Naive thymus-derived CD8-positive, alpha-beta T cell (primary cell): ENCODE results near the gene UBE2O. TPM values are rescaled to one million over a fixed set of nuclear protein-coding genes. Genes with fewer than 3 reads are reported as not detected.
A peak's percentile ranks its signal among the peaks of the same experiment; 100 is the strongest.

Experiments
- ATAC-seq, 2 donors: fragments of 150-1000 bp; cut with Tn5 transposase in 1 of 2; sonication (Bioruptor Pico), chemical (Tn5 transposase) in 1 of 2; 1 replicate in 1 of 2; 2 replicates in 1 of 2; pipeline ENCODE4 v1.10.0; 2021; ENCODE audit warnings: mild to moderate bottlenecking in 2 of 2, moderate library complexity in 2 of 2
- POLR2A ChIA-PET: fragments of 350-600 bp; sonication (Branson Sonifier 250); formaldehyde crosslinking; loops from one replicate; lab custom pipeline; 2021; ENCODE audit warnings: antibody characterized with exemption; lab: Charles Lee
- DNase-seq, 10 donors: peaks; one replicate each; pipeline versions ENCODE4 v3.0.0 to v3.0.0-alpha.2; 2020 to 2022
- H3K27ac Mint-ChIP-seq, 10 donors: one replicate each; pipeline ENCODE4 v1.8.0; 2020 to 2022; ENCODE audit warnings: mild to moderate bottlenecking in 10 of 10, mixed read lengths in 10 of 10, moderate library complexity in 4 of 10, inconsistent platforms in 1 of 10
- H3K27me3 Mint-ChIP-seq, 5 donors: one replicate each; pipeline ENCODE4 v1.8.0; 2021 to 2022; ENCODE audit warnings: mixed read lengths in 5 of 5
- H3K36me3 Mint-ChIP-seq, 3 donors: one replicate each; pipeline ENCODE4 v1.8.0; 2020 to 2022; ENCODE audit warnings: mixed read lengths in 3 of 3, mild to moderate bottlenecking in 2 of 3, inconsistent platforms in 1 of 3
- H3K4me1 Mint-ChIP-seq, 4 donors: one replicate each; pipeline ENCODE4 v1.8.0; 2021 to 2022; ENCODE audit warnings: mixed read lengths in 4 of 4
- H3K4me3 Mint-ChIP-seq, 10 donors: one replicate each; pipeline ENCODE4 v1.8.0; 2020 to 2022; ENCODE audit warnings: mild to moderate bottlenecking in 10 of 10, mixed read lengths in 10 of 10, moderate library complexity in 6 of 10, inconsistent platforms in 1 of 10
- H3K9me3 Mint-ChIP-seq, 9 donors: one replicate each; pipeline ENCODE4 v1.8.0; 2020 to 2022; ENCODE audit warnings: mixed read lengths in 9 of 9, mild to moderate bottlenecking in 3 of 9, inconsistent platforms in 1 of 9, moderate library complexity in 1 of 9
- polyA plus RNA-seq, 3 donors: library from polyadenylated mRNA; unstranded; fragments of 300-500 nt; fragmentation: Illumina TruSeq; gene quantifications; one replicate each; pipeline ENCODE4 v1.2.3, GENCODE V29; 2021
- total RNA-seq, 8 experiments: library from RNA in 2 of 8; stranded (reverse) in 2 of 8; gene quantifications; one replicate each; pipeline ENCODE4 v1.2.3 and lab custom pipeline; 2021 to 2026

UBE2O gene
- total and polyA plus RNA-seq, 5 experiments from 2014 or later = 8.8 to 50.4 (median 14.4) TPM

DNA sequence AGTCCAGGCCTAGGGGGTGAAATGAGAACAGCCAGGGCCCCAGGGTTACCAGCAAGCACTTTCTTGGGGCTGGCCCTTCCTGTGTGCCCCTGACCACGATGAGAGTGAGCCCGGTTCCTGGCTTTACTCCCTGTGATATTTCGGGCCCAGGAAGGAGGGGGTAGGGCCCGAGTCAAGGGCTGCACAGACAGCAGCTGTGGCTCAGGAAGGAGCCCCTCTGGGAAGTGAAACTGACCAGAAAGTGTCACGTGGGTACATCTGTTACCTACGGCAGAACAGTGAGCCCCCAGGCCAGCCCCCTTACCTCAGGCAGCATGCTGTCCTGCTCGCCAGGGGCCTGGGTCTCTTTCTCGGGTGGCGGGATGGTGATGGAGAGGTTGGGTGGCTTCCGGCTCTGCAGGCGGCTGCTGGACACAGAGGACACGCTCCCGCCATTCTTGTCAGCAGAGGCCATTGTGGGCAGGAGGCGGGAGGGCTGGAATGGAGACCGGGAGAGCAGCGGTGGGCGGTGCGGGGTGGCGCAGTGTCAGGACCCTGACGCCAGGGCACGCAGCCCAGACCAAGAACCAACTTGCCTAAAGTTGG lies 28.2 kb upstream of the UBE2O start:
- ATAC-seq (peak; percentile 40 to 49), DNase-seq (peak in 1 of 10 donors; percentile 34)
- Mint-ChIP-seq H3K4me3 (peak overlapping the region in 6 of 10 donors; percentile 3 to 60 (median 31)), H3K9me3 (peaks cover 0 to 1% (median 0%) of the 10 kb centered on the region in 9 donors), H3K36me3 (peaks cover 0 to 7% (median 3%) of the 10 kb centered on the region in 3 donors), H3K27ac (peak overlapping the region in 8 of 10 donors; percentile 17 to 74 (median 64)), H3K27me3 (no peaks in the 10 kb centered on the region), H3K4me1 (peaks cover 19 to 48% (median 22%) of the 10 kb centered on the region in 4 donors)
- POLR2A ChIA-PET = interaction anchor here (0.6 to 1.7 kb wide), 5 partner anchors 9 to 28 kb away, joined by 3 to 9 read pairs (median 4); partner anchors contain the start of genes RHBDF2 and UBE2O

DNA sequence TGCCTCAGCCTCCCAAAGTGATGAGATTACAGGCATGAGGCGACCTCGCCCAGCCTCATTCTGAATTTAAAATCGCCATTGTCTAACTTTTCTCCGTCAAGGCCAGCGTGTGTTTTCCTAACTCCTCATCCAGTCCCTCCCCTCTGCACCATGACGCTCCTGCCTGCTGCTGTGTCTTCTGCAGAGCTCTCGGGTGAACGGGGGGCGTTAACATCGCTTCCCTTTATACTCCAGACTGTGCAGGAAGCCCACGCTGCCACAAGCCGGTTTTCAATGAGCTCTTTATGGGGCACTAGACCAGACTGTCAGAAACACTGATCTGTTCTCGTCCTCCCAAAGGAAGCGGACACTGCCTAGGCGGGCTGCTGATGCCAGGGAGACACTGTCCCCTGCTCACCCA lies 27.7 kb upstream of the UBE2O start:
- Mint-ChIP-seq H3K36me3 (peaks cover 0 to 8% (median 3%) of the 10 kb centered on the region in 3 donors), H3K9me3 (peaks cover 0 to 1% (median 0%) of the 10 kb centered on the region in 9 donors), H3K27me3 (no peaks in the 10 kb centered on the region), H3K4me3 (peak overlapping the region in 8 of 10 donors; percentile 3 to 59 (median 30)), H3K27ac (peak overlapping the region; percentile 17 to 91 (median 70)), H3K4me1 (peaks cover 17 to 46% (median 19%) of the 10 kb centered on the region in 4 donors)
- DNase-seq (peak in 5 of 10 donors; percentile 27 to 59 (median 44)), ATAC-seq (peak; percentile 77 to 97)
- POLR2A ChIA-PET = interaction anchor here (1.1 to 1.7 kb wide), 4 partner anchors 10 to 27 kb away, joined by 3 to 9 read pairs (median 4); partner anchors contain the start of genes RHBDF2 and UBE2O

DNA sequence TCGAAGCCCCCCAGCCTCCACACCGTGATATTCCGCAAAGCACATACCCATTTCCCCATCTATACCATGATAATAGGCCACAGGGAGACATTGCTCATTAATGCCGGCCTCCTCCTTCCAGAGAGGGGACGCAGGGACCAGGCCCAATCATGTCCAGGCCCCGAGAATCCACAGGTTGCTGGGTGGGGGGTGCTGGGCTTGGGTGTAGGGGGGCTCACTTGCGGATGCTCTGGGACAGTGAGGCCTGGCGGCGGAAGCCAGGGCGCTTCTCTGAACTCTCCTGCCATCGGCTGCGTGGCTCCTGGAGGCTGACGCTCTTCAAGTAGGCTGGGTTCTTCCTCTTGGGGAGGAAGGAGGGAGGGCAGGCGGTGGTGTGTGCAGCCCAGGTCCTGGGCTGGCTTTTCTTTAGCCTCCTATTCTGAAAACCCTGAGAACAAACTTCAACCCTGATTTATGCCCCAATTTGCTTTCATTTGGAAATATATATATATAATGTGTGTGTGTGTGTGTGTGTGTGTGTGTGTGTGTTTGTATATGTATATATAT lies 26.6 kb upstream of the UBE2O start:
- H3K36me3 Mint-ChIP-seq = peaks cover 0 to 7% (median 6%) of the 10 kb centered on the region in 3 donors
- no peak for DNase-seq
- H3K27ac Mint-ChIP-seq = no peak overlapping the region
- H3K4me3 Mint-ChIP-seq = peak overlapping the region in 1 of 10 donors; percentile 64
- peaks cover 16 to 39% (median 17%) of the 10 kb centered on the region in 4 donors for H3K4me1 Mint-ChIP-seq
- peaks cover 0 to 1% (median 0%) of the 10 kb centered on the region in 9 donors for H3K9me3 Mint-ChIP-seq
- ATAC-seq = no peak
- POLR2A ChIA-PET = interaction anchor here (1.6 kb wide), 1 partner anchor 22 kb away, joined by 3 read pairs; the partner anchor contains the start of gene RHBDF2
- no peaks in the 10 kb centered on the region for H3K27me3 Mint-ChIP-seq

DNA sequence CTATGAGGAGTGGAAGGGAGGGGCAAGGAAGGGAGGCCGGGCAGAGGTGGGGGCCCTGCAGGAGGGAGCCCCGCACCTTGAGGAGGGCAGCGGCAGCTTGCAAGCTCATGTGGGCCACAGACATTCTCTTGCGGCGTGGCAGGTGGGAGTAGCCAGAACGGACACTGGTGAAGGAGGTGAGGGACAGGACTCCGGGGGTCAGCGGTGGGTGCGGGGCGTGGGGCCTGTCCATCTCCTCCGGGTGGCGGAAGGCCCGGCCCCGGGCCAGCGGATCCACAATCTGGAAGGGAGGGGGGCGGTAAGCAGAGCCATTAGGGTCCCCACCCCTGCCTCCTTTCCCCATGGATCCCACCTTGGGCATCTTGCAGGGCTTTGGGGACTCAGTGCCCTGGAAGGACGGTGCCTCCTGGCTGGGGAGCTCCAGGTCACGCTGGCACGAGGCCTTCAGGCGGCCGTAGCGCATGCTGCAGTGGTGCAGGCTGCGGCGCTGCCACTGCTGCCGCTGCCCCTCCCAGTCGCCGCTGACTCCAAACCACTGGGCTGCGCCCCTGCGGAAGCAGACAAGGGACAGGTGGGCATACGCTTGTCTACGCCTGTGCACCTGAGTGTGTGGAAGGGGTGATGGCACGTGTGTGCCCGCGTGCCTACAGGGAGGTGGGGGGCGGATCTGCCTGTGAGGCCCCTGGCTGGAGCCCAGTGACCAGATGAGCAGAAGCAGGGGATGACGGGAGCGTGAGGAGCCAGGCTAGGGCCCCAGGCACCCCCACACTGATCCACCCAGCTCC lies 26.0 kb upstream of the UBE2O start:
- Mint-ChIP-seq H3K27me3 (no peaks in the 10 kb centered on the region), H3K36me3 (peaks cover 0 to 7% (median 5%) of the 10 kb centered on the region in 3 donors), H3K9me3 (no peaks in the 10 kb centered on the region), H3K27ac (no peak overlapping the region), H3K4me3 (no peak overlapping the region), H3K4me1 (peaks cover 13 to 33% (median 16%) of the 10 kb centered on the region in 4 donors)
- ATAC-seq (no peak), DNase-seq (no peak)
- POLR2A ChIA-PET = interaction anchor here (0.7 kb wide), 1 partner anchor 12 kb away, joined by 3 read pairs; no protein-coding TSS in a partner anchor

DNA sequence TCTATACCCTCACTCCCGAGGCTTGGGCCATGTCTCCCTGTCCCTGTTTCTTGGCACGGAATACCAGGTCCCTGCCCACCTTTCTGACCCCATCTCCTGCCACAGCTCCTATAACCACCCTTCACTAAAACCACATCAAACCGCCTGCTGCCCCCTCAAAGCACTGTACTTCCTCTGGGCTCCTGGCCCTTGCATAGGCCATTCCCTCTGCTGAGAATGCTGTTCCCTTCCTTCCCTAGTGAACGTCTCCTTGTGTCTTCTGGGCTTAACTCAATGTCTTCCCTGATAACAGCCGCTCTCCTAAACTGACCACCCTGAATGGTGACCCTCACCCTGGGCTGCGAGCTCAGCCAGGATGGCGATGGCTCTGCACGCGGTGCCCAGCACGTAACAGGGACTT lies 25.1 kb upstream of the UBE2O start:
- Mint-ChIP-seq H3K9me3 (no peaks in the 10 kb centered on the region), H3K27ac (peak overlapping the region in 3 of 10 donors; percentile 42 to 81 (median 69)), H3K4me3 (no peak overlapping the region), H3K27me3 (no peaks in the 10 kb centered on the region), H3K4me1 (peaks cover 13 to 27% (median 17%) of the 10 kb centered on the region in 4 donors), H3K36me3 (peaks cover 0 to 8% (median 7%) of the 10 kb centered on the region in 3 donors)
- no peak for DNase-seq
- POLR2A ChIA-PET = no interaction called here
- no peak for ATAC-seq

DNA sequence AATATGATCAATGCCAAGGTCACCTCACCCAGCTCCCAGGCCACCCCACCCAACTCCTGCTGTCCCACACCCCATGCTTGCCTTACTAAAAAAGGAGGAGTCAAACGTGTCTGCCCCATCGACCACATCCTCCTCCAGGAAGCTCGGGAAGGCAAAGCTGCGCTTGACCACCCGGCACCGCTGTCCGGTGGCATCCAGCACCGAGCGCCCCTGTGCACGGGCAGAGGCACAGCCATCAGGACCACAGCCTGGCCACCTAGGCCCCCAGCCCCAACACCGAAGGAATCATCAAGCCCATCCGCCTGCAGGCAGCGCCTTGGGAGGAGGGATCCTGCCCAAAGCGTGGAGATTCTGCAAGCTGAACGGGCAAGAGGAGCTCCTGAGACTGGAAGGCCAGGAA lies 24.6 kb upstream of the UBE2O start:
- no peak overlapping the region for H3K27ac Mint-ChIP-seq
- no peaks in the 10 kb centered on the region for H3K27me3 Mint-ChIP-seq
- peaks cover 13 to 22% (median 17%) of the 10 kb centered on the region in 4 donors for H3K4me1 Mint-ChIP-seq
- POLR2A ChIA-PET = interaction anchor here (1.0 kb wide), 1 partner anchor 10 kb away, joined by 3 read pairs; the partner anchor contains the start of gene AANAT
- H3K36me3 Mint-ChIP-seq = peaks cover 0 to 10% (median 7%) of the 10 kb centered on the region in 3 donors
- DNase-seq = no peak
- no peak overlapping the region for H3K4me3 Mint-ChIP-seq
- H3K9me3 Mint-ChIP-seq = no peaks in the 10 kb centered on the region
- ATAC-seq = no peak

DNA sequence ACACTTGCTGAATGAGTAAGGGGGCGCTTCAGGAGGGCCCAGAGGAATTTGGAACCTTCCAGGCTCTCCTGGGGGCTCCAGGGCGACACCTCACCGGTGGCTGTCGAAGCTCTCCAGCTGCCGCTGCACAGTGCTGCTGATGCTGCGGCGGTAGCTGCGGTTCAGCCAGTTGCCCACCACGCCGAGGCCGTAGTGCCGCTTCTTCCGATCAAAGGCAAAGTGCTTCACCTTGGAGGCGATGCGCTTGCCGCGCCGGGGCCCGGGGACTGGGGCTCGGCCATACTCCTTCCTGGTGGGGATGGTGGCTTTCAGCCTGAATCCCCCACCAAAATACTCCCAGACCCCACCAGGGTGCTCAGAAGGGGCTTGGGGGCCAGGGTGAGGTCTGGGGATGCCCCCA lies 23.8 kb upstream of the UBE2O start:
- no peak overlapping the region for H3K27ac Mint-ChIP-seq
- ATAC-seq = no peak
- POLR2A ChIA-PET = interaction anchor here (1.0 kb wide), 1 partner anchor 9 kb away, joined by 3 read pairs; the partner anchor contains the start of gene AANAT
- peaks cover 10 to 15% (median 13%) of the 10 kb centered on the region in 4 donors for H3K4me1 Mint-ChIP-seq
- H3K9me3 Mint-ChIP-seq = no peaks in the 10 kb centered on the region
- DNase-seq = no peak
- H3K36me3 Mint-ChIP-seq = peaks cover 0 to 11% (median 8%) of the 10 kb centered on the region in 3 donors
- no peak overlapping the region for H3K4me3 Mint-ChIP-seq
- H3K27me3 Mint-ChIP-seq = no peaks in the 10 kb centered on the region

DNA sequence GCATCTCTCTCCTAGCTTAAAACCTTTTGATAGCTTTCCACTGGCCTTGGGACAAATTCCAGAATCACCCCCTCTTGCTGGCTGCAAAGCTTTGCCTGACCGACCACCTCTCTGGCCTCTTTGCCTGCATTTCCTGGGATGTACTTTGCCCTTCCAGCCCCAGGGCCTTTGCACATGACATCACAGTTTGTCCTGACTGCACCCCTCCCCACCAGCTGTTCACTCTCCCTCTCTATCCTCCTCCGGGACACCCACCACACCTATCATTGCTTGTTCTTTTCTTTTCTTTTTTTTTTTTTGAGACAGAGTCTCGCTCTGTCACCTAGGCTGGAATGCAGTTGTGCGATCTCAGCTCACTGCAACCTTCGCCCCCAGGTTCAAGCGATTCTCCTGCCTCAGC lies 22.4 kb upstream of the UBE2O start:
- peaks cover under 1 to 4% (median 3%) of the 10 kb centered on the region in 4 donors for H3K4me1 Mint-ChIP-seq
- H3K36me3 Mint-ChIP-seq = peaks cover 0 to 20% (median 11%) of the 10 kb centered on the region in 3 donors
- ATAC-seq = no peak
- no peak overlapping the region for H3K27ac Mint-ChIP-seq
- no peaks in the 10 kb centered on the region for H3K9me3 Mint-ChIP-seq
- H3K4me3 Mint-ChIP-seq = no peak overlapping the region
- POLR2A ChIA-PET = interaction anchor here (0.9 kb wide), 3 partner anchors 9 to 39 kb away, joined by 3 read pairs; partner anchors contain the start of gene RHBDF2
- H3K27me3 Mint-ChIP-seq = no peaks in the 10 kb centered on the region
- no peak for DNase-seq

DNA sequence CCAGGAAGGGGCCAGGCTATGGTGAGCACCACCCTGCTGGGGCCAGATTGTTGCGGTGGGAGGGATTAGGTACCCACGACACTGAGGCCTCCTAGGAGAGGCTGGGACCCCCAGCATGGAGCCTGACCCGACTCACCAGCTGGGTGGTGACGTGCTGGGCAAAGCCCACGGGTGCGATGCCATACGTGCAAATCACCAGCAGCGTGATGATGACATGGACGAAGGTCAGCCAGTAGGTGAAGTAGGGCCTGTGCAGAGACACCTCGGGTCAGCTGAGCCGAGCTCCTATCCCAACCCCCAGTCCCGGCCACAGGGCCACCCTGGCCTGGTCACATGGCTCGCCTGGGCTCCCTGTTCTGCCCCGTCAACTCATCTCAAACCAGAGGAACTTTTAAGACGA lies 21.9 kb upstream of the UBE2O start:
- no peak overlapping the region for H3K27ac Mint-ChIP-seq
- ATAC-seq (no peak), DNase-seq (no peak)
- H3K9me3 Mint-ChIP-seq = no peaks in the 10 kb centered on the region
- H3K4me1 Mint-ChIP-seq = peaks cover 0 to 4% (median 2%) of the 10 kb centered on the region in 4 donors
- no peaks in the 10 kb centered on the region for H3K27me3 Mint-ChIP-seq
- peaks cover 0 to 20% (median 11%) of the 10 kb centered on the region in 3 donors for H3K36me3 Mint-ChIP-seq
- H3K4me3 Mint-ChIP-seq = no peak overlapping the region
- POLR2A ChIA-PET = interaction anchor here (0.9 kb wide), 3 partner anchors 8 to 40 kb away, joined by 3 read pairs; partner anchors contain the start of gene RHBDF2

DNA sequence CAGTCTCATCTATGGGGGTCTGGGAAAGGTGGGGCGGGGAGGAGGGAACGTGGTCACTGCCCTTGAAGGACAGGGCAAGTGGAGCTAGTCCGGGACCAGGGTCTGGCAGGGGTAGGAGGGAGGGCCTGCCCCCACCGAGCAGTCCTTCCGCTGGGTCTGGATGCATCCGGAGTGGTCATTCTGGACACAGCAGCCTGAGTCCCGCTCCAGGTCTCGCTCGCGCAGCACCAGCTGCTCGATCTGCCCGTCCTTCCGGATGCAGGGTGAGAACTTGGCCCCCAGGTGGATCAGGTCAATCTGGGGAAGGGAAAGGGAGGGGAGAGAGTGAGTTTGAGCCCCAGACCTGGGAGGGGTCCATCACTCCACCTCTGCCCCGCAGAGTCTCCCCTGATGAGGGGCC lies 21.3 kb upstream of the UBE2O start:
- H3K27ac Mint-ChIP-seq = no peak overlapping the region
- H3K36me3 Mint-ChIP-seq = peaks cover 0 to 20% (median 10%) of the 10 kb centered on the region in 3 donors
- ATAC-seq = no peak
- POLR2A ChIA-PET = interaction anchor here (0.9 kb wide), 1 partner anchor 28 kb away, joined by 3 read pairs; the partner anchor contains the start of gene RHBDF2
- peaks cover 0 to 4% (median 1%) of the 10 kb centered on the region in 4 donors for H3K4me1 Mint-ChIP-seq
- no peaks in the 10 kb centered on the region for H3K27me3 Mint-ChIP-seq
- no peak for DNase-seq
- H3K4me3 Mint-ChIP-seq = no peak overlapping the region
- H3K9me3 Mint-ChIP-seq = no peaks in the 10 kb centered on the region

DNA sequence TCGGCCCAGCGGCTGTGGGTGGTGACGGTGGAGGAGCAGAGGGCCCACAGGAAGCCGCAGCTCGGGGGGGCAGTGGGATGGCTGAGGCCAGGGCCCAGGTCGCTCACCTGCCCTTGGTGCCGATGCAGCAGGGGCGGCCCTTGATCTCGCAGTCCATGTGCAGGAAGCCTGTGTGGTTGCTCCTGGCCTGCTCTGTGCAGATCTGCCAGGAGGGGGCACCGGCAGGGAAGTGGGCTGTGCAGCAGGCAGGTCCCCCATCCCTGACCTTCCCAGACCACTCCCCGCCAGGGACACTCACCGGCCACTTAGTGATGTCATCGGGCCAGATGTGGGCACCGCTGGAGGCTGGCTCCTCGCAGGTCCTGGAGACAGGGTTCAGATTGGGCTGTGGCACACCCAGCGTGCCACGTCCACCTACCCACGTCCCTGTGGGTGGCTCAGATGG lies 20.6 kb upstream of the UBE2O start:
- Mint-ChIP-seq H3K4me1 (peaks cover 0 to 4% (median 1%) of the 10 kb centered on the region in 4 donors), H3K27me3 (no peaks in the 10 kb centered on the region), H3K9me3 (no peaks in the 10 kb centered on the region), H3K4me3 (no peak overlapping the region), H3K36me3 (peaks cover 0 to 20% (median 10%) of the 10 kb centered on the region in 3 donors), H3K27ac (peak overlapping the region in 2 of 10 donors; percentile 24 to 63)
- DNase-seq (no peak), ATAC-seq (peak; percentile 32 to 53)
- POLR2A ChIA-PET = interaction anchor here (0.9 kb wide), 1 partner anchor 10 kb away, joined by 3 read pairs; no protein-coding TSS in a partner anchor

DNA sequence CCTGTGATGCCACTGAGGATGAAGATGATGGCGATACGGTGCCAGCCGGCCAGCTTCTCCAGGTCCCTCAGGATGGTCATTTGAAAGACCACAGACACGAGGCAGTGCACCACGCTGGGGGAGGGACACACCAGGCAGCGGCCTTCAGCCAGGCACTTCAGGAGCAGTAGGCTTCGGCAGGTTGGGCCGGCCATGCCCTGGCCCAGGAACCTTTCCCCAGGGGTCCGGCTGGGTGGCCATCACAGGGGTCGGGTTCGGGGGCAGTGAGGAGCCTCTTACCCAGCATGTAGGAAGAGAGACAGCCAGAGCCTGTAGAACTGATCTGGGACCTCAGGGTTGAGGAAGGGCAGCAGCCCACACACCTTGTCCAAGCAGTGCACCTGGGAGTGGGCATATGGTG lies 19.8 kb upstream of the UBE2O start:
- Mint-ChIP-seq H3K4me3 (no peak overlapping the region), H3K27me3 (no peaks in the 10 kb centered on the region), H3K9me3 (no peaks in the 10 kb centered on the region), H3K4me1 (peaks cover 0 to 2% (median 0%) of the 10 kb centered on the region in 4 donors), H3K36me3 (peaks cover 0 to 17% (median 10%) of the 10 kb centered on the region in 3 donors), H3K27ac (peak overlapping the region in 1 of 10 donors; percentile 63)
- no peak for ATAC-seq
- no peak for DNase-seq
- POLR2A ChIA-PET = interaction anchor here (0.9 kb wide), 1 partner anchor 9 kb away, joined by 3 read pairs; no protein-coding TSS in a partner anchor
